IMR-90 (cell line): ENCODE results near the gene PRSS16. TPM values are rescaled to one million over a fixed set of nuclear protein-coding genes. Genes with fewer than 3 reads are reported as not detected.

Experiments used
- ATAC-seq: fragments of 200-7000 bp; cut with Tn5 transposase; 2 replicates; pipeline ENCODE4 v1.9.1; 2020; ENCODE audit warnings: low read depth, mild to moderate bottlenecking, moderate library complexity
- BruUV-seq: library from RNA; stranded (reverse); fragments of 400-500 nt; replicated peaks from 2 replicates; lab custom pipeline; 2021; lab: Mats Ljungman, UMichigan
- CTCF ChIA-PET: fragments of 300-600 bp; formaldehyde crosslinking; extraction: SDS; loops from one replicate; lab custom pipeline; 2021; ENCODE audit warnings: antibody characterized with exemption; lab: Yijun Ruan, JAX
- POLR2A ChIA-PET: fragments of 300-600 bp; sonication (Branson Sonifier 250); formaldehyde crosslinking; loops from one replicate; lab custom pipeline; 2022; ENCODE audit warnings: antibody characterized with exemption; ENCODE audit not compliant: unreplicated experiment; lab: Charles Lee
- DNase-seq: peaks from one replicate; pipeline ENCODE4 v3.0.0; 2013
- H2AFZ ChIP-seq: replicated peaks from 2 replicates; pipeline ENCODE3; 2013; ENCODE audit warnings: low read length, mild to moderate bottlenecking; ENCODE audit not compliant: poor library complexity
- H2AK5ac ChIP-seq: 2 replicates; pipeline ENCODE4 v1.6.1; 2013; ENCODE audit warnings: low read depth, low read length, inconsistent platforms
- H2AK9ac ChIP-seq: replicated peaks from 2 replicates; pipeline ENCODE3; 2013; ENCODE audit warnings: mild to moderate bottlenecking, low read depth, low read length, moderate library complexity; ENCODE audit not compliant: poor library complexity
- H2BK120ac ChIP-seq: 2 replicates; pipeline ENCODE4 v1.6.1; 2013; ENCODE audit warnings: low read depth, low read length, inconsistent platforms
- H2BK15ac ChIP-seq: 3 replicates; pipeline ENCODE4 v1.6.1; 2013; ENCODE audit warnings: low read depth, low read length, inconsistent platforms
- H2BK20ac ChIP-seq: 2 replicates; pipeline ENCODE4 v1.6.1; 2013; ENCODE audit warnings: low read depth, mild to moderate bottlenecking, inconsistent platforms, low read length, moderate library complexity
- H2BK5ac ChIP-seq: 2 replicates; pipeline ENCODE4 v1.6.1; 2013; ENCODE audit warnings: mild to moderate bottlenecking, low read depth, low read length, inconsistent platforms; ENCODE audit not compliant: poor library complexity, severe bottlenecking
- H3K14ac ChIP-seq: replicated peaks from 2 replicates; pipeline ENCODE4 v1.6.1; 2013; ENCODE audit warnings: low read depth, low read length, inconsistent platforms
- H3K18ac ChIP-seq: 2 replicates; pipeline ENCODE4 v1.6.1; 2013; ENCODE audit warnings: low read depth, low read length, control low read depth
- H3K23ac ChIP-seq: 2 replicates; pipeline ENCODE4 v1.6.1; 2013; ENCODE audit warnings: low read depth, low read length, inconsistent platforms
- H3K27ac ChIP-seq: 2 replicates; pipeline ENCODE4 v1.5.1; 2013; ENCODE audit warnings: mild to moderate bottlenecking, control low read depth, low read length; ENCODE audit not compliant: insufficient read depth
- H3K27me3 ChIP-seq: 2 replicates; pipeline ENCODE4 v1.6.1; 2013; ENCODE audit warnings: low read length; ENCODE audit not compliant: control insufficient read depth, insufficient read depth
- H3K36me3 ChIP-seq: 2 replicates; pipeline ENCODE4 v1.6.1; 2013; ENCODE audit warnings: low read length, mixed read lengths; ENCODE audit not compliant: control insufficient read depth, insufficient read depth
- H3K4ac ChIP-seq: 2 replicates; pipeline ENCODE4 v1.6.1; 2013; ENCODE audit warnings: low read depth, low read length, inconsistent platforms
- H3K4me1 ChIP-seq: 2 replicates; pipeline ENCODE4 v1.6.1; 2013; ENCODE audit warnings: low read length, mixed read lengths; ENCODE audit not compliant: control insufficient read depth, insufficient read depth
- H3K4me2 ChIP-seq: 2 replicates; pipeline ENCODE4 v1.6.1; 2013; ENCODE audit warnings: low read depth, mild to moderate bottlenecking, control low read depth, low read length, moderate library complexity
- H3K4me3 ChIP-seq: 2 replicates; pipeline ENCODE4 v1.5.1; 2013; ENCODE audit warnings: low read depth, mild to moderate bottlenecking, control low read depth, low read length, moderate library complexity; ENCODE audit not compliant: insufficient read depth
- H3K56ac ChIP-seq: 2 replicates; pipeline ENCODE4 v1.6.1; 2013; ENCODE audit warnings: low read length, inconsistent platforms; ENCODE audit not compliant: insufficient read depth; ENCODE audit errors: extremely low read depth
- H3K79me1 ChIP-seq, 2 experiments: 2 replicates each; pipeline ENCODE4 v1.6.1; 2013; ENCODE audit warnings: low read length in 2 of 2, inconsistent platforms in 1 of 2, low read depth in 1 of 2
- H3K9ac ChIP-seq: 2 replicates; pipeline ENCODE4 v1.6.1; 2013; ENCODE audit warnings: low read depth, low read length, control low read depth
- H3K9me1 ChIP-seq: 2 replicates; pipeline ENCODE4 v1.6.1; 2013; ENCODE audit warnings: low read length, inconsistent platforms; ENCODE audit not compliant: insufficient read depth
- H3K9me3 ChIP-seq: 2 replicates; pipeline ENCODE4 v1.6.1; 2013; ENCODE audit warnings: low read length; ENCODE audit not compliant: control insufficient read depth, insufficient read depth
- H4K20me1 ChIP-seq: 2 replicates; pipeline ENCODE4 v1.6.1; 2013; ENCODE audit warnings: low read length, inconsistent platforms; ENCODE audit not compliant: insufficient read depth
- H4K5ac ChIP-seq: 2 replicates; pipeline ENCODE4 v1.6.1; 2013; ENCODE audit warnings: mild to moderate bottlenecking, low read depth, low read length, control low read depth
- H4K8ac ChIP-seq, 2 experiments: 2 replicates each; pipeline ENCODE4 v1.6.1; 2013; ENCODE audit warnings: low read depth in 2 of 2, low read length in 2 of 2, control low read depth in 1 of 2, inconsistent platforms in 1 of 2
- H4K91ac ChIP-seq: 2 replicates; pipeline ENCODE4 v1.6.1; 2013; ENCODE audit warnings: low read depth, low read length, inconsistent platforms; ENCODE audit not compliant: insufficient read depth
- BHLHE40 ChIP-seq: fragments of 150-350 bp; IDR thresholded peaks from 2 replicates; pipeline ENCODE4 v1.6.1; 2016; ENCODE audit warnings: mild to moderate bottlenecking, low read depth, low read length
- CEBPB ChIP-seq: IDR thresholded peaks from 2 replicates; pipeline ENCODE4 v1.6.1; 2012; ENCODE audit warnings: low read depth, low read length, improper control_type of control experiment
- CHD1 ChIP-seq: IDR thresholded peaks from 2 replicates; pipeline ENCODE4 v1.6.1; 2012; ENCODE audit warnings: low read depth, low read length, improper control_type of control experiment
- FOS ChIP-seq: fragments of 150-350 bp; IDR thresholded peaks from 2 replicates; pipeline ENCODE4 v1.6.1; 2016; ENCODE audit warnings: low read depth, low read length
- MAFK ChIP-seq: IDR thresholded peaks from 2 replicates; pipeline ENCODE4 v1.6.1; 2012; ENCODE audit warnings: low read depth, low read length, improper control_type of control experiment
- MAZ ChIP-seq: IDR thresholded peaks from 2 replicates; pipeline ENCODE4 v1.6.1; 2012; ENCODE audit warnings: low read depth, mild to moderate bottlenecking, low read length, improper control_type of control experiment, moderate library complexity, borderline replicate concordance
- MXI1 ChIP-seq: IDR thresholded peaks from 2 replicates; pipeline ENCODE4 v1.6.1; 2012; ENCODE audit warnings: low read depth, mild to moderate bottlenecking, low read length, moderate library complexity, borderline replicate concordance
- NFE2L2 ChIP-seq: fragments of 150-350 bp; IDR thresholded peaks from 2 replicates; pipeline ENCODE4 v1.6.1; 2016; ENCODE audit warnings: low read depth, mild to moderate bottlenecking, low read length
- POLR2A ChIP-seq: IDR thresholded peaks from 2 replicates; pipeline ENCODE4 v1.6.1; 2012; ENCODE audit warnings: mild to moderate bottlenecking, low read depth, low read length
- RAD21 ChIP-seq: IDR thresholded peaks from 2 replicates; pipeline ENCODE4 v1.6.1; 2012; ENCODE audit warnings: low read length, improper control_type of control experiment
- RCOR1 ChIP-seq: IDR thresholded peaks from 2 replicates; pipeline ENCODE4 v1.6.1; 2012; ENCODE audit warnings: mild to moderate bottlenecking, low read length, improper control_type of control experiment; ENCODE audit not compliant: insufficient replicate concordance
- RFX5 ChIP-seq: IDR thresholded peaks from 2 replicates; pipeline ENCODE4 v1.8.0; 2012; ENCODE audit warnings: low read depth, mild to moderate bottlenecking, low read length, moderate library complexity
- WGBS, 2 experiments: methylation state at CpG; one replicate each; pipeline versions ENCODE4 v1.1.5 to v1.1.7; 2013; ENCODE audit warnings: missing lambda C conversion rate in 2 of 2; ENCODE audit not compliant: insufficient read length in 1 of 2; ENCODE audit errors: extremely low coverage in 2 of 2; 5-methylcytosine and 5-hydroxymethylcytosine counted together
- dilution Hi-C: fragments of 300-500 bp; cut with HindIII; formaldehyde crosslinking; loops from one replicate; pipeline ENCODE4 v1.14.3; 2018; ENCODE audit warnings: low sequenced_read_pairs; ENCODE audit not compliant: unreplicated experiment
- in situ Hi-C: fragments of 300-500 bp; cut with MboI; formaldehyde crosslinking; loops from 3 replicates; pipeline ENCODE4 v1.14.3; 2019; ENCODE audit warnings: low sequenced_read_pairs, inconsistent platforms, mixed read lengths
- intact Hi-C: fragments of 100-400 bp; cut with micrococcal nuclease; formaldehyde crosslinking; loops from 2 replicates; pipeline ENCODE4 v1.10.0; 2022
- polyA plus RNA-seq, 3 experiments: library from polyadenylated mRNA; depleted of rRNA; stranded (reverse); fragments of >200 nt; gene quantifications; 2 replicates each; pipeline ENCODE4 v1.2.3, GENCODE V29; 2012; ENCODE audit warnings: low replicate concordance in 1 of 3
- total RNA-seq: library from RNA; depleted of rRNA; stranded (reverse); fragments of >200 nt; gene quantifications from 2 replicates; pipeline ENCODE4 v1.2.3, GENCODE V29; 2012
- TF ChIP-seq, protein P1 (sequence below): fragments of 150-350 bp; IDR thresholded peaks from 2 replicates; pipeline ENCODE4 v1.6.1; 2017; ENCODE audit warnings: mild to moderate bottlenecking, antibody characterized with exemption, low read length, low read depth
- TF ChIP-seq, protein P2 (sequence below): conservative IDR thresholded peaks from 2 replicates; pipeline ENCODE4 v1.5.1; 2012; ENCODE audit warnings: mild to moderate bottlenecking, low read depth, low read length, improper control_type of control experiment
- TF ChIP-seq, protein P3 (sequence below): fragments of 150-350 bp; IDR thresholded peaks from 2 replicates; pipeline ENCODE4 v1.6.1; 2016; ENCODE audit warnings: low read depth, mild to moderate bottlenecking, low read length, moderate library complexity, borderline replicate concordance

Gene PRSS16
- total and polyA plus RNA-seq, 2 of the 4 experiments (the other 2 are of a cell fraction), result 0.39 TPM; not detected in 1

DNA sequence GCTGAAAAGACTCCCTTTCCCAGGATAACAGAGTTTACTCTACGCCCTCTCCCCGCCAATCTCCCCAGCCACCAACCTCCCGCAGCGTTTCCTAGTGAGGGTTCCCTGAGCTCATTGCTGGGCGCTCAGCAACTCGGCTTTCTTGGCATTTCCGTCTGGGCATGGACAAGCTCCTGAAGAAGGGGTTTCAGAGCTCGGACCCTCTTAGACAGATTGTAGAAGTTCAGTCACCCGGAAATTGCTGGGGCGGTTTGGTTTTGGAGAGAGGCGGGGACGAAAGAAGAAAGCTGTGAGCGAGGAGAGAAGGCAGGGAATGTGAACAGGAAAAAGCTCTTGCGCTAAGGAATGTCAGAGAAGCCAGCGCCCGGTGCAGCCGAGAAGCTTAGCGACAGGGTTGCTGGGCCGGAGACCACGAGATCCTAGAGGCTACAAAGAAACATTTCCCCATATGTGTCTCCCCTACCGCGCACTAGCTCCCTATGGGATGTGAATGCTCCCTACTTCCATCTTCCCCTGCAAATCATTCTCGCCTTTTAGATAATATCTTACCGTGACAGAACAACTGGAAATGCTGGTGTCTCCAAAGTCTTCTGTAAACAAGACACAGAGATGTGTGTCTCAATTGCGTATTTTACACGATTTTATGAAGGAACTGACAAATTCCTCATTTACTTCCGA, 48.7 kb downstream of the PRSS16 start:
- POLR2A ChIA-PET, result no interaction called here
- CTCF ChIA-PET, result interaction anchor here (0.6 kb wide), 1 partner anchor 146 kb away, joined by 3 read pairs; no protein-coding TSS in a partner anchor
- H3K4me2 ChIP-seq, result peak overlapping the region; percentile 96
- BruUV-seq, result no TSS peak
- no peak overlapping the region for H2BK120ac ChIP-seq
- H2BK15ac ChIP-seq, result no peak overlapping the region
- H4K20me1 ChIP-seq, result no peaks in the 10 kb centered on the region
- ATAC-seq (peak; percentile 44), DNase-seq (peak; percentile 41)
- H3K9me3 ChIP-seq, result no peaks in the 10 kb centered on the region
- H3K4me3 ChIP-seq, result peak overlapping the region; percentile 48
- H2BK20ac ChIP-seq, result no peak overlapping the region
- no peaks in the 10 kb centered on the region for H3K9me1 ChIP-seq
- no peak overlapping the region for H3K4ac ChIP-seq
- no peak overlapping the region for H4K8ac ChIP-seq
- intact Hi-C loops, result loop anchor here (5.0 to 10.0 kb wide), 4 partner anchors 59 to 599 kb away; a partner anchor contains a TSS
- no peak overlapping the region for H3K18ac ChIP-seq
- no peak overlapping the region for H3K14ac ChIP-seq
- no peak overlapping the region for H3K56ac ChIP-seq
- peaks cover 2% of the 10 kb centered on the region; the same call in 1 of the 2 replicates for H3K27me3 ChIP-seq
- H4K5ac ChIP-seq, result no peak overlapping the region
- dilution Hi-C loops, result no loop called here
- no peak overlapping the region; the same call in 1 of the 2 replicates for H3K9ac ChIP-seq
- H3K27ac ChIP-seq, result no peak overlapping the region
- in situ Hi-C loops, result no loop called here
- 0% methylated on average over 5 of the region's 27 CpGs; no CpG with 5 or more reads in 1 of the 2 experiments for WGBS, 2 experiments
- H3K36me3 ChIP-seq, result no peaks in the 10 kb centered on the region
- no peak overlapping the region for H4K91ac ChIP-seq
- peak overlapping the region; percentile 63 for H2AK9ac ChIP-seq
- H2BK5ac ChIP-seq, result no peak overlapping the region
- peak overlapping the region; percentile 92 for H2AFZ ChIP-seq
- H3K4me1 ChIP-seq, result no peaks in the 10 kb centered on the region
- no peak overlapping the region for H2AK5ac ChIP-seq
- H3K79me1 ChIP-seq, result no peaks in the 10 kb centered on the region
- H3K23ac ChIP-seq, result peak overlapping the region; percentile 32; the same call in 1 of the 2 replicates
- TF ChIP-seq RFX5, result no peak
- no peak for TF ChIP-seq RAD21
- no peak for TF ChIP-seq NFE2L2
- TF ChIP-seq CEBPB, result no peak
- TF ChIP-seq MAZ, result no peak
- TF ChIP-seq, protein P1, sequence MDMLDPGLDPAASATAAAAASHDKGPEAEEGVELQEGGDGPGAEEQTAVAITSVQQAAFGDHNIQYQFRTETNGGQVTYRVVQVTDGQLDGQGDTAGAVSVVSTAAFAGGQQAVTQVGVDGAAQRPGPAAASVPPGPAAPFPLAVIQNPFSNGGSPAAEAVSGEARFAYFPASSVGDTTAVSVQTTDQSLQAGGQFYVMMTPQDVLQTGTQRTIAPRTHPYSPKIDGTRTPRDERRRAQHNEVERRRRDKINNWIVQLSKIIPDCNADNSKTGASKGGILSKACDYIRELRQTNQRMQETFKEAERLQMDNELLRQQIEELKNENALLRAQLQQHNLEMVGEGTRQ, result no peak
- TF ChIP-seq MXI1, result no peak
- TF ChIP-seq BHLHE40, result no peak
- TF ChIP-seq FOS, result no peak
- TF ChIP-seq, protein P2, sequence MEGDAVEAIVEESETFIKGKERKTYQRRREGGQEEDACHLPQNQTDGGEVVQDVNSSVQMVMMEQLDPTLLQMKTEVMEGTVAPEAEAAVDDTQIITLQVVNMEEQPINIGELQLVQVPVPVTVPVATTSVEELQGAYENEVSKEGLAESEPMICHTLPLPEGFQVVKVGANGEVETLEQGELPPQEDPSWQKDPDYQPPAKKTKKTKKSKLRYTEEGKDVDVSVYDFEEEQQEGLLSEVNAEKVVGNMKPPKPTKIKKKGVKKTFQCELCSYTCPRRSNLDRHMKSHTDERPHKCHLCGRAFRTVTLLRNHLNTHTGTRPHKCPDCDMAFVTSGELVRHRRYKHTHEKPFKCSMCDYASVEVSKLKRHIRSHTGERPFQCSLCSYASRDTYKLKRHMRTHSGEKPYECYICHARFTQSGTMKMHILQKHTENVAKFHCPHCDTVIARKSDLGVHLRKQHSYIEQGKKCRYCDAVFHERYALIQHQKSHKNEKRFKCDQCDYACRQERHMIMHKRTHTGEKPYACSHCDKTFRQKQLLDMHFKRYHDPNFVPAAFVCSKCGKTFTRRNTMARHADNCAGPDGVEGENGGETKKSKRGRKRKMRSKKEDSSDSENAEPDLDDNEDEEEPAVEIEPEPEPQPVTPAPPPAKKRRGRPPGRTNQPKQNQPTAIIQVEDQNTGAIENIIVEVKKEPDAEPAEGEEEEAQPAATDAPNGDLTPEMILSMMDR, result no peak
- no peak for TF ChIP-seq POLR2A
- no peak for TF ChIP-seq CHD1
- TF ChIP-seq RCOR1, result no peak
- TF ChIP-seq MAFK, result no peak
- TF ChIP-seq, protein P3, sequence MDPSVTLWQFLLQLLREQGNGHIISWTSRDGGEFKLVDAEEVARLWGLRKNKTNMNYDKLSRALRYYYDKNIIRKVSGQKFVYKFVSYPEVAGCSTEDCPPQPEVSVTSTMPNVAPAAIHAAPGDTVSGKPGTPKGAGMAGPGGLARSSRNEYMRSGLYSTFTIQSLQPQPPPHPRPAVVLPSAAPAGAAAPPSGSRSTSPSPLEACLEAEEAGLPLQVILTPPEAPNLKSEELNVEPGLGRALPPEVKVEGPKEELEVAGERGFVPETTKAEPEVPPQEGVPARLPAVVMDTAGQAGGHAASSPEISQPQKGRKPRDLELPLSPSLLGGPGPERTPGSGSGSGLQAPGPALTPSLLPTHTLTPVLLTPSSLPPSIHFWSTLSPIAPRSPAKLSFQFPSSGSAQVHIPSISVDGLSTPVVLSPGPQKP, result no peak
